Measurements from ENCODE around the gene ICAM2.
A peak's percentile ranks its signal among the peaks of the same experiment; 100 is the strongest.
"Not testable (repeated sequence)": the region's sequence is repeated elsewhere in the genome, so short reads cannot be mapped to it uniquely, and the experiment has no call there.

ICAM2 gene

GRCh38 chr17:64009571-64010402 is 10.6 kb downstream of the ICAM2 start:
- no peak for DNase-seq (ENCODE audit: low spot score)

DNA sequence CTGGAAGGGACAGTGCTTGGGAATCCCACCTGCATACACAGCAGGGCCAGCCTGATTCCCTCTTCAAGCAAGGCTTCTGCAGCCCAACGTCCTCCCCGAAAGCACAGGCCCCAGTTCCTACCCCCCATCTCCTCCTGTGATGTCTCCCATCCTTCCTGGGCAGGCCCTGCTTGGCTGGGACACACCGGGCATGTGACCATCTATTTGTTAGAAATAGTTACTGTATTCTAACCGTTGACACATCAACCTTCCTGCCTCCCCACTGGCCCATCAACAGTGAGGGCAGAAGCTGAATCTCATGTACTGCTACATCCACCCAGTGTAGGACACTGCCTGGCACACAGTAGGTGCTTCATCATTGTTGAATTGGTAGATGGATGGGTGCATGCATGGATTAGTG is 11.6 kb downstream of the ICAM2 start:
- no peak for DNase-seq (ENCODE audit: low spot score)

DNA sequence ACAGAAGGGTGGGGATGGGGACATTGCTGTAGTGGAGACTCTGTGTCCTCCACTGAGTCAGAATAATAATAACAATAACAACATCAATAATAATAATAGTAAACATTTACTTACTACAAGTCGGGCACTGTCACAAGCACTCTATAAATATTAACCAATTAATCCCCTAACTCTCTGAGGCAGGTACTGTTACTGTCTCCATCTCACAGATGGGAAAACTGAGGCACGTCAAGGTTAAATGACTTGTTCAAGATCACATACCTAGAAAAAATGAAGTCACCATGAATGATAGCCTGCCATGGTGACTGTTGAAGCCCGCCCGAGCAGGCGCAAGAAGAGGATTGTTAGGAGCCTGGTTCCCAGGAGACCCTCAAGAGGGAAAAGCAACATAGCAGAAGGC is 12.1 kb downstream of the ICAM2 start:
- DNase-seq (ENCODE audit: low spot score), result no peak

DNA sequence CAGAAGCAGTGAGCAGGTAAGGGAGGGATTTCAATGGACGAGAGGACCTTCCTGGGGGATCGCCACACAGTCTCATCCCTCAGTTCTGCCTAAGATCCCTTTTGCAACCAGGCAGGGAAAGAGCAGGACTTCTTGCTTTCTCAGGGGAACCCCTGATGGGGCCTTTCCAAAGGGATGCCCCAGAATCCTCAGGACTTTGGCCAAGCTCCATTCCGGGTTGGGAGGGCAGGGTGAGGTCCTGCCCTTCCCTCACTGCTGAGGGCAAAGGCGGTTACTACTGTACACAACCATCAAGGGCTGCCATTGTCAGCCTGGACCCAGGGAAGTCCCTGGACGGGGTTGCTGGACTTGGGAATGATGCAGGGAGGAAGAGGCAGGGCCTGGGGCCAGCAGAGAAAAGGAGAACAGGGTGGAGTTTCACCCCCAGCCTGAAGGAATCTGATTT is 12.6 kb downstream of the ICAM2 start:
- no peak for DNase-seq (ENCODE audit: low spot score)

- DNase-seq (ENCODE audit: low spot score), result not testable (repeated sequence)
Observed at GRCh38 chr17:64007089-64007837, 13.2 kb downstream of the ICAM2 start.

GRCh38 chr17:64006361-64007088 is 13.9 kb downstream of the ICAM2 start:
- DNase-seq (ENCODE audit: low spot score), result no peak

DNA sequence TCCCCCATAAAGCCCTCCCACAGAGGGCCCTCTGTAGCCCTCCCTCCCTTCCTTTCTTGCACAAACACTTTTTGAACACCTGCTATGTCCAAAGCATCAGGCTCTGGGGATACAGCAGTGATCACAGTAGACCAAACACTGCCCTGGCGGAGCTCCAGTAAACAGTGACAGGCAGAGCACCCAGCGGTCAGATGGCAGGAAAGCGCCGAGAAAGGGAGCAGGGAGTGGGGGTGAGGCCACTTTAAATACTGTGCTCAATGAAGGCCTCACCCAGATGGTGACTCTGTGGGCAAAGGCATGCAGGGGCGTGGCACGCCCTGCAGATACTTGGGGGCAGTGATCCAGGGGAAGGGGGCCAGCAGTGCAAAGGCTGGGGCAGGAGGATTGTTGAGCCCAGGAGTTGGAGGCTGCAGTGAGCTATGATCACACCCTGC is 14.7 kb downstream of the ICAM2 start:
- DNase-seq (ENCODE audit: low spot score), result no peak

DNA sequence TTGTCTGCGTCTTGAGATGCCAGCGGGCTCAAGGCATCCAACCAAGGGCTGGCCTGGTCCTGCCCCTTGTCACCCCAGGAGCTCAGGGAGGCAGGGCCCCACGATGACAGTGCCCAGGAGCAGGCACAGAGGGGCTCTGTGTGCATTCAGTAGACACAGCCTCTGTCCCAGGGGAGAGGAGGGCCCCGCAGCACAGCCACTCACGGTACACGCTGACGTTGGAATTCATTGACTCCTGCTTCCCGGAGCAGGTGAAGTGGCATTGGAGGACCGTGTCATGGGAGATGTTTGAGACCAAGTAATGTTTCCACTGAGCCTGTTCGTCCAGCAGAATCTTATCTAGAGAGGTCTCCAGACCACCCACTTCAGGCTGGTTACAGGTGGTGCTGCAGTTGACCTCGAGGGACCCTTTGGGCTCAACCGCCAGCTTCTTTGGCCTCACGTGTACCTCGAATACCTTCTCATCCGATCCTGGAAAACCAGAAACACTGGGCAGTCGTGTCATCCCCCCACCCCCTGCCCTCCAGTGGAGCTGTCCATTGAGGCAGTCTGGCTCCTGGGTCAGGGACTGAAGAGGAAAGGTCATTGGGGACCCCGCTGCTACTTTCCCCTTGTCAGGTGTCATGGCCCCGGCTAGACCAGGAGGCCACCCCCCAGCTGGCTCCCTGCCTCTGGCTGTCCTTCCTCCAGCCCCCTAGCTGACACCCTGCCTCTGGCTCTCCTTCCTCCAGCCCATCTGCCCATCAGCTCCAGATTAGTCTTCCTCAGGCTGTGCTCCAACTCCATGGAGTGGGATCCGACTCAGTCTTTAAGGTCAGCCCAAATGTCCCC is 15.3 kb downstream of the ICAM2 start:
- DNase-seq (ENCODE audit: low spot score), result no peak

DNA sequence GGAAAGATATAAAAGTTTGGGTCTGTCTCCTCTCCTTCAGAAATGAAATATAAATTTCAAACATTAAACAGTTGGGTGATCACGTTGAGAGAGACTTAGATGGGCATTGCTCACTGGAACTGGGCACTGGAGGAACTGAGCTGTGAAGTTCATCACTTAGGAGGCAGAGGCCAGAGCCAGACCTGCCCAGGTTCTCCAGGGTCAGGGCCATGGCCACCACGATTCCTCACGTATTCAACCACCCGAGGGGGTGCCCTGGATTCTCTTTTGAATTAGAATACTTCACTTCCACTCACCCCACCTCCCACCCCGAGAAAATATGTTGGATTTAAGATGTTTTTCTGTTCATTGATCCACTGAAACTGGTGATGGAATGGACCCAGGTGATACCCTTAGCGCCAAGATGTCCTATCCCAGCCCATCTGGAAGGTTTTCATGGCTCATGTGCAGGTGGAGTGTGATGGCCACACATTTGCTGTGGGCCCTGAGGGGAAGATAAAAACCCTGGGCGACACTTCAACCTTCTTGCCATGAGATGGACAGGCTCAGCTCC is 16.1 kb downstream of the ICAM2 start:
- DNase-seq (ENCODE audit: low spot score), result no peak

GRCh38 chr17:64003526-64004121 is 16.8 kb downstream of the ICAM2 start:
- no peak for DNase-seq (ENCODE audit: low spot score)

GRCh38 chr17:64002658-64003525 is 17.5 kb downstream of the ICAM2 start:
- no peak for DNase-seq (ENCODE audit: low spot score)

- no peak for DNase-seq (ENCODE audit: low spot score)
Observed at GRCh38 chr17:64001763-64002529, 18.5 kb downstream of the ICAM2 start.

- no peak for DNase-seq (ENCODE audit: low spot score)
Observed at GRCh38 chr17:64001091-64001579, 19.3 kb downstream of the ICAM2 start.

DNA sequence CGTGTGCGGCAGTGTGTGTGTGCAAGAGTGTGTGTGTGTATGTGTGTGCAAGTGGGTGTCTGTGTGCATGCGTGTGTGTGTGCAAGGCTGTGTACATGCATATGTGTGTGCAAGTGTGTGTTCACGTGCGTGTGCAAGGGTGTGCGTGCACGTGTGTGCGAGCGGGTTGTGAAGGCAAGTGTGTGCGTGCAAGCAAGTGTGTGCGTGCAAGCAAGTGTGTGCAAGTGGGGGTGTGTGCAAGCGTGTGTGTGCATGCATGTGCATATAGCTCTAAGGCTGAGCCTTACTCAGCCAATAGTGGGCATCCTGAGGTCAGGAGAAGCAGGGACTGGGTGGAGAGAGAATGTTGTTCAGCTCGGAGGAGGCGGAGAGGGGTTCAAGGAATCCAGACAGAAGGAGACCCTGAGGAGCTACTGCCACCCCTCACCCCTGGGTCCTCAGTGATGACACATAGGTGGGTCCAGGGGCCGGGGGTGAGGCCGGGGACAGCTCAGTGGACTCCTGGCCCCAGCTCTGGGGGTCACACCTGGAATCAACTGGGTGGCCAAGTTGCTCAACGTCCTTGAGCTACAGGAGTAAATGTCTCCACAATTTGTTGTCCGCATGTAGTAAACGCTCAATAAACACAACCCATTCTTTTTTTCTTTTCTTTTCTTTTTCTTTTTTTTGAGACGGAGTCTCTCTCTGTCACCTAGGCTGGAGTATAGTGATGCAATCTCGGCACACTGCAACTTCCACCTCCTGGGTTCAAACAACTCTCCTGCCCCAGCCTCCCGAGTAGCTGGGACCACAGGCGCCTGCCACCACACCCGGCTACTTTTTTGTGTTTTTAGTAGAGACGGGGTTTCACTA is 20.5 kb downstream of the ICAM2 start:
- DNase-seq (ENCODE audit: low spot score), result no peak

- DNase-seq (ENCODE audit: low spot score), result no peak
Observed at GRCh38 chr17:63998721-63999679, 21.4 kb downstream of the ICAM2 start.

- peak; percentile 75 for DNase-seq (ENCODE audit: low spot score)
Observed at GRCh38 chr17:63998050-63998720, 22.2 kb downstream of the ICAM2 start, which contains the start of gene PRR29. Gene PRR29, plus strand, starts transcription at chr17:63998351. Its CDS starts 14 bp downstream, at chr17:63998365.

Measured in CD4-positive, alpha-beta T cell treated with Interleukin-15 for 4 hours (primary cell).